Measurements from ENCODE around the gene RBM39.

- TF ChIP-seq TCF12 (IDR thresholded peaks at IDR 0.05): no peak
- no peak for TF ChIP-seq IRF3 (IDR thresholded peaks at IDR 0.05; ENCODE audit: low read depth, low read length)
- no peak for TF ChIP-seq CTCF (IDR thresholded peaks at IDR 0.05)
- TF ChIP-seq POLR2AphosphoS5 (IDR thresholded peaks at IDR 0.05; ENCODE audit: low read depth, low read length): no peak
- TF ChIP-seq FOXM1 (IDR thresholded peaks at IDR 0.05; ENCODE audit: low read depth): no peak
- no peak for TF ChIP-seq NFIC (IDR thresholded peaks at IDR 0.05; ENCODE audit: borderline replicate concordance)
- no peak for TF ChIP-seq FOXJ3 (CRISPR knock-in tag; IDR thresholded peaks at IDR 0.05)
- TF ChIP-seq USF2 (IDR thresholded peaks at IDR 0.05; ENCODE audit: borderline replicate concordance, low read depth, low read length): no peak
- no peak for TF ChIP-seq GABPA (IDR thresholded peaks at IDR 0.05; ENCODE audit: low read depth)
- no peak for TF ChIP-seq RFX5 (IDR thresholded peaks at IDR 0.05; ENCODE audit: low read length)
- TF ChIP-seq SMC3 (IDR thresholded peaks at IDR 0.05; ENCODE audit: low read depth, low read length): no peak
- no peak for TF ChIP-seq RAD21 (IDR thresholded peaks at IDR 0.05; ENCODE audit: low read length)
- no peak for TF ChIP-seq SIN3A (IDR thresholded peaks at IDR 0.05; ENCODE audit: borderline replicate concordance, low read depth, low read length)
- no peak for TF ChIP-seq JUND (IDR thresholded peaks at IDR 0.05)
Measured at GRCh38 chr20:35690265-35690664, 51.8 kb downstream of the RBM39 start.

All from SK-N-SH (cell line).